UCSD-AML1 (cell line): ENCODE results near the gene C17orf58.
"Not testable (repeated sequence)": the region's sequence is repeated elsewhere in the genome, so short reads cannot be mapped to it uniquely, and the experiment has no call there.

Experiments
- DNase-seq: peaks from one replicate; lab custom pipeline; 2025; ENCODE audit not compliant: unreplicated experiment; lab: John Stamatoyannopoulos, UW

C17orf58 gene

GRCh38 chr17:67960276-67960675, 36.0 kb downstream of the C17orf58 start:
- DNase-seq = not testable (repeated sequence)

- DNase-seq = no peak
Measured at GRCh38 chr17:67959510-67959909, 36.8 kb downstream of the C17orf58 start.

GRCh38 chr17:67950945-67951344, 45.3 kb downstream of the C17orf58 start:
- no peak for DNase-seq

- no peak for DNase-seq
Measured at GRCh38 chr17:67947325-67947813, 48.9 kb downstream of the C17orf58 start.

GRCh38 chr17:67946513-67946912, 49.8 kb downstream of the C17orf58 start:
- no peak for DNase-seq

GRCh38 chr17:67944035-67944434, 52.2 kb downstream of the C17orf58 start:
- DNase-seq = no peak

- DNase-seq = no peak
Measured at GRCh38 chr17:67942810-67943209, 53.5 kb downstream of the C17orf58 start.
